GM19351 (cell line): ENCODE results near the gene HMGN3.

Experiments
- ATAC-seq: cut with Tn5 transposase; IDR thresholded peaks from one replicate; pipeline ENCODE4 v1.9.1; 2021; ENCODE audit warnings: mild to moderate bottlenecking, moderate library complexity; ENCODE audit not compliant: unreplicated experiment

Gene HMGN3

DNA sequence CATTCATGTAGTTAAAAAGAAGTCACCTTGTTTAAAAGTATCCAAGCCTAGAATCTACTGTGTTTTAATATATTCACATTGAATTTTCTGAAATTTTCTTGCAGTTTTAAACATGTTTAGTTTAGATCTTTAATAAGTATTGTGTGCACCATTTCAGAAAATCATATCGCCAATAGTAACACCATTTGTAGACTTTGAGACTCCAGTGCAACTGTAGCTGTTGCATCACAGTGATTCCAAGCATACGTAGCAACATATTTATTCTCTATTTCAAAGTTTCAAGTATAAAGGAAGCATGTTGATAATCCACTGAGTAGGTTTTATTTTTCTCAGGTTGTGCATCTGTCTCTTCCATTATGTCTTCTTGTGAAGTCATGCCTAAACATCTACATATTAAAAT, 46.4 kb downstream of the HMGN3 start:
- ATAC-seq, result no peak

DNA sequence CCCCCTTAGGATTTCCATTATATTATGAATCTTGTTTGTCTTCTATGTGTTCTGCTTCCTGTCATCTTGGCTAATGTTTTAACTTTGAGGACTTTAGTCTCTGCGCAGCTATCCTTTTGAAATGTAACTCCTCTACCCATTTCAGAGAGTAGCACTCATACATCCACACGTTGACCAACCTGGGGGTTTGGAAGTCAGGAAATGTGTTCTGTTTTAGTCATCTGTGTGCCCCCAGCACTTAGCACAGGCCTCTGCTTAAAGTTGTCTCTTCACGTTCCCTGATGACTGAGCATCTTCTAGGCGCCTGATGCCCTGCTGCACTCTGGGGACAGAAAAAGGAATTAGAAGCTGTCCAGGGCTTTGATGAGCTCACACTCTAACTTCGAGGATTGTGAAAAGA, 47.9 kb downstream of the HMGN3 start:
- ATAC-seq, result no peak

DNA sequence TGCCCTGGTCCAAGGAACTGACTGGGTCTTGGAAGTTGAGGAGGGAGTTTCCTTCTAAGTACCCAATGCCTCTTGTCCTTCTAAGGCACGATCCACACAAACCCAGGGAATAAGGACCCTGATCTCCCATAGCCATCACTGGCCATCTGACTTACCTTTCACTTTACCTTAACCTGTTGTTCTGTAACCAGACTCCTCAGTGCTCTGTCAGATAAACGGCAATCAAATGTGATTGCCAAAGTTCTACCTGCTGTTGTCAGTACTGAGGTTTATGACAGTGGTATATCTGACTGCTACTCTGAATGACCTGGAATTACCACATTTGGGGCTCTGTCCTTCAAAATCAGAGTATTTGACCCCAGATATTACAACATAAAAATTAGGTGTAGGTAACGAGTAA, 49.8 kb downstream of the HMGN3 start:
- no peak for ATAC-seq

DNA sequence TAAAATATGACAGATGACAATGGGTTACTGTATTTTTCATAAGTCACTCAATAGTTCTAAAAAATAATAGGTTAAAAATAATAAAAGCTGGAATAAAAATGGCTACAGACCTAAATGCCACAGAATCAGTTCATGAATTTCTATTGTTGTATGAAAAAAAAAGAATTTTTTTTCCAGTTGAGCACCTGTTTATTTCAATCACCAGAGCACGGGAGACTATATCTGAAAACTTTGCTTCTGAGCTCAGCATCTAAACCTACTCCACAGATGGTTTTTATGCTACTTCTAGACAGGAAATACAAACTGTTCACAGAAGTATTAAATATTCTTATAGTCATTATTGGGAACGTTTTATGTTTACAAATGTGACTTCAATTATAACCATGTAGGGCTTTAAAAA, 50.4 kb downstream of the HMGN3 start:
- no peak for ATAC-seq

DNA sequence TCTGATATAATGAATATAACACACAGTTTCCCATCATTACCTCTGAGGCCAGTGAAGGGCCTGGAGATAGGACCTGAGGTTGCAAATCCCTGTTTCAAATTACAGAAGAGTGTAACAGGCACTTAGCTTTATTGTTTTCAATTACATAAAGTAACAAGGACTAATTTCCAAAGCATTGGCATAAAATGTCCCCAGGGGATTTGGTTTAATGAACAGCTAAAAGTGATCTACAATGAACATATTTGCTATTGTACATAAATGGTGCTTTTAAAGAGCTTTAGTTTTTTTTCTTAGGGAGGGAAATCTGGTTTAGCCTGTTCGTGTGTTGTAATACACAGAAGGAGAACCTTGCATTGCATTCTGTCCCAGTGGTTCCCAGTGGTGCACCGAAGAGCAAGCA, 54.4 kb downstream of the HMGN3 start:
- ATAC-seq, result no peak

DNA sequence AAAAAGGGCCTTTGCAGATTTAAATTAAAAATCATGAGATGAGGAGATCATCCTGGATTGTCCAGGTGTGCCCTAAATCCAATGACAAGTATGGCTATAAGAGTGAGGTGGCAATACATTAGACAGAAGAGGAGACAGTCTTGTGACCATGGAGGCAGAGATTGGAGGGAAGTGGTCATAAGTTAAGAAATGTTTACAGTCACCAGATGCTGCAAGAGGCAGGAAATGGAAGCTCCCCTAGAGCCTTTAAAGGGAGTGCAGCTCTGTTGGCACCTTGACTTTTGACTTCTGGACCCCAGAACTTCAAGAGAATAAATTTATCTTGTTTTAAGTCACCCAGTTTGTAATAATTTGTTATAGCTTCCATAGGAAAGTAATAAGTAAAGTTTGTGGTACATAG, 61.1 kb downstream of the HMGN3 start:
- ATAC-seq, result no peak

DNA sequence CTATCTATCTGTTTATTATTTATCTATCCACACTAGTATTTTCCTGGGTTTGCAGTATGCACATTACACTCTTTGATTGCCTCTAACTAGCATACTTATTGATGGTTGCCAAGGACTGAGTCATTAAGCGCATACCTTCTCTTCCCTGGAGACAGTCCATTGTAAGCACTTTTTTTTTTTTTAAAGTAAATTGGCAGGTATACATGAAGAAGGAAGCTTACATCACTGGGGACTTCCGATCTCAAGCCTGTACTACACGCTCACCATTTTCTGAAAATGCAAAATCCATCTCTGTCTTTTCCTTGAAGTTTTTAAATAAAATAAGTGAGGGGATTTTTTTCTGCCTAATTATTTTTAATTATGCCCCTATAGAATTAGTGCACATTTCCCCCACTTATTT, 63.5 kb downstream of the HMGN3 start:
- no peak for ATAC-seq

DNA sequence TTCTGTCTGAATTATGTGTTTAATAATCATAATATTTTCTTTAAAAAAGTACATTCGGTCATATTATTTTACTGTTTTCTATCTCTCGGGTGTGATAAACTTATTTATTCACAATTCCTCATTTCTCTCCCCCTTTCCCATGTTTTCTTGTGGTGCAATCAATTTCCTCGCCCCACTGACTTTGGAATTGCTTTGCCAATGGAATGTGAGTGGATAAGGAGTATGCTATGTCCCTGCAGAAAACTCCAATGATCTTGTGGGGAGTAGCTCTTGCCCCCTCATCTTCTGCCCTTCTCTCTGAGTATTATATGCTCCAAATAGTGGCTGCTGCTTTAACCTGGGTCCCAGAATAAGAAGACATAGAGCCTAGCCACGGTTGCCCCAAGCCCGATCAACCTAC, 64.1 kb downstream of the HMGN3 start:
- no peak for ATAC-seq

DNA sequence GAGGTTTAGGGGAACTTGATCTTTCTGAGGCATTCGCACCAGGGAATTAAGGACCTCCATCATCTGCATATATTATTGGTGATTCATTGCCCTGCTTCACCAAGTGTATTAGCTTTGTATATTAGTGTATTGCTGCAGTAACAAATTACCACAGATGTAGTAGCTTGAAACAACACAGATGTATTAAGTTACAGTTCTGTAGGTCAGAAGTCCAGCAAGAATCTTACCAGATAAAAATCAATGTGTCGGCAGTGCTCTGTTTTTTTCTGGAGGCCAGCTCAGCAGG, 65.8 kb downstream of the HMGN3 start:
- no peak for ATAC-seq

DNA sequence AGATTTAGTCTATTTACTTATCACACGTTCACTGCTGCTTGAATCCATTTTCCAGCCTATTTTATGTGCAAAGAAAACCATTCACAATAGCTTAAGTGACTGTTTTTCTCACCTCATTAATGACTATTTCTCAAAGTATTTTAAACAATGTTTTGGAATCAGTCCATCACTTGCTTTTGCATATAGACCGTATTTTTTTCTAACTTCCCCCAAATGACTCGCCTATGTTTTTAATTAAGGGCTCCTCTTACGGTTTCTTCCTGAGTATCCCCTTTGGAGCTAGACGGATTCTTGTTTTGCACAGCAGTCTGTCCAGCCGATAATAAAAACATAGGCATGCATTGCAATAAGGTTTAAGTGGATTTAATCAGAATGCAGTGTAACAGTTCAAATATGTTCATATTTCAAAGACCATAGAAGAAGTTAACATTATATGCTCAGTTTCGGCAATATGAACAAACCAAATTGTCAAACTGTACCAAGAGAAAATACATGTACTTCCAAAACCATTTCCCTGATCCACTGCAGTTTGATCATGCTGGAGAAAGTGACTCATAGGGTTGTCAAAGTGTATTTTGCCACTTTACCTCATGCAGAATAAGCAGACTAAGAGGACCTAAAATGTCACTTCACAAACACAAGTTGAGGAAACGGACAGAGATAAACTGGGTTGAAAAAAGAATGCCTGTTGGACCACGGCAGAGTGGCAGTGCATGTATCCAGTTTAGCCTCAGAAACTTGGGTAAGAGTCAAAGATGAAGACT, 66.4 kb downstream of the HMGN3 start:
- ATAC-seq, result no peak

DNA sequence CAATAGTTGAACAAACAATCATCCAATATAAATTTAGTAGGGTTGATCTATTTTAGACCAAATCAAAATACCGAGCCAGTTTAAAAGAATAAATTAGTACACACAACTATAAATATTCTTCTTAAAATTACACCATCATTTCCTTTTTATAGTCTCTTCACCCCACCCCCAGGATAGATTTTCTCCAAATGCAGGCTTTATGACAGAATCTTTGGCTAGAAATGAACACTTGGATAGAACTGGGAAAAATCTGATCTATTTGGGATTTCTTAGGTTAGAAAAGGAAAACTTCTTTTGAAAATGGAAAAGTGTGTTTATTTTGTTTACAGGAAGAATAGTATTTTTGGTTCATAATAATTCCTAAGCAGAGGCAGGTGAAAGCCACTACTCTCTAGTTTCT, 74.6 kb downstream of the HMGN3 start:
- ATAC-seq, result no peak

DNA sequence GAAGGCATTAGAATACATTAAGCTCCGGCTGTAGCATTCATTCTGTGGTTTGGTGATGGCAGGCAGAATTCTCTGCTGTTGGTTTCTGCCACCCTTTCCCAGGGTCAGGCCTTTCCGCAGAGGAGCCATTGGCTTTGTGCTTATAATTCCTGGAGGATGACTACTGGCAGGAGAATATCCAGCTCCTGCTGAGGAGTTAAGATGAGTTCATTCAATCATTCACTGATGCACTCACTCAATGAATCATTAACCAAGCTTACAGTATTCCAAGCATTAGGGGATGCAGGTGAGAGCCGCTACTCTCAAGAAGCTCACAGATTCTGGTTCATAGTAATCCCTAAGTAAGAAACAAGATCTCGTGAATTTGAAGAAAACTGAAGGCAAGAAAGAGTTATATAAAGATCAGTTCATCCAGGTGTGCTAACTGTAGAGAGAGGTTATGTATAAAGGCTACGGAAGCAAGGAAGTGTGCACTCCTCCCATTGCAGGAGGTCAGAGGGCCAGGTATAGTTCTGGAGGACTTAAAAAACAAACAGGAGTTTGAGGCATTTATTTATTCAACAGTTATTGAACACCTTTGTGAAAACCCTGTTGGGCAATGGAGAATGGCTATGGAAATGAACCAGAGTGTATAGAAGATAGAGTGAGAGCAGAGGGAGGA, 75.5 kb downstream of the HMGN3 start:
- no peak for ATAC-seq

DNA sequence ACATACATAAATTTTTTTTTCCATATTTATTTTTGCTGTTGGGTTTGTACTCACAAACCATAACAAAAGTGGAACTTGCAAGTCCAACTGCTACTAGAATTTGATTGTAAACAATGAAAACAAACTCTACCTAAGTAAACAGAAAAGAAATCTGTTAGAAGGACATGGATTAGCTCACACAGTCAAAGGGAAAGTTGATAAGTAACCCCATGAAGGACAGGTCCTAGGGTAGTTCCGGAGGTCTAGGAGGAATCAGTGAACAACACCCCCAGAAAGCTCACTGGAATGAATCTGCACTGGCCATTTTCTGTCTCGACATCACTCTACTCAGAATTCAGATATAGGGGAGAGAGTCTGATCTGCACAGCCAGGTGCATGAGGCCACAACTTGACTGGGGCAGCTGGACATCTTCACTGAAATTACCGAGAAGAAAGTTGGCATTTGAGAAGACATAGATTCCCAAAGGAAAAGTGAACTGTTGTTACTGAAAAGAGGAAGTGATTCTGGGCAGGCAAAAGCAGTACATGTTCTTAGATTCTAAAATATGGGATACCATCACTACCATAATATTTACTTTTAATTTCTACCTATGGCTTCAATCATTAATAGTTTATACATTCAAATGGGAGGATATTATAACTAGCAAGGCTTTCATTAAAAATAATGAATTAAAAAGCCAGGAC, 76.4 kb downstream of the HMGN3 start:
- no peak for ATAC-seq

DNA sequence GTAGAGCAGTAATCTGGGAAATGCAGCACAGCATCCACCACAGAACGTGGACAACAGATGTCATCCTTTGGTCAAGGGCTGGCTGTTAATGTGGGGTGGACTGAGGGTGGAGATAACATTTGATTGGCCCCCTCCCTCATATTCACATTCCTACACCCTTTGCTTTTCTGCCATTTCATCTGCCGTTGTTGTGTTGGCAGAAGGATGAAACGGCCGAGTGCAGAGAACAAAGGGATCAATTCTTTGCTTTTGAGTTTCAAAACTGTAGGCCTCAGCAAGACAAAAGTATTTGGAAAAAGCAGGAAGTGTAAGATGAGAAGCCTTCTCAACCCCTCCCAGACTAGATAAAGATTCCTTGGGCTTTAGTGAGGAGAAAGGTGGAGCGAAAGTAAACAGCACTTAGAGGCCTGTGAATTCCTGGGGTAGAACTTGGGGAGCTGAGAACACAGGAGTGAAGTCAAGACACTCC, 82.2 kb downstream of the HMGN3 start:
- no peak for ATAC-seq
